ENCODE results near the gene CREBBP.

Gene CREBBP

DNA sequence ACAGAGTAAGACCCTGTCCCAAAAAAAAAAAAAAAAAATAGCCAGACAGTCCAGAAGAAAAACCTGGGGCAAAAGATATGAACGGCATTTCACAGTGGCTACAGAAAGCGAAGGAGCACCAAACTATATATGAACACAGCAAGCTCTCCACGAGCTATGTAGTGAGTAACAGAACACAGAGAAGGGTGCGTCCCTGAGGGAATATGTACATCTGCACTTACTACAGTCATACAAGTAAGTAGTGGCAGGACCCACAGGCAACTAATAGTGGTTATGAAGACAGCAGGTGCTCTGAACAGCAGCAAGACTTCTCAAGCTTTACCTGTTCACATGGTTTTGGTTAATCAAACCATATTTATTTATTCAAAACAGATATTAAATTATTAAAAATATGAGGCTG lies 179.0 kb downstream of the CREBBP start:
- Histone ChIP-seq H3K79me2 (peaks cover under 1% of the 10 kb centered on the region), H2AFZ (no peak overlapping the region), H3K36me3 (ENCODE audit: control insufficient read depth, insufficient read depth, low read length) (no peaks in the 10 kb centered on the region), H3K4me3 (ENCODE audit: low read depth, low read length) (no peak overlapping the region), H3K9ac (no peak overlapping the region), H3K4me1 (peaks cover 5% of the 10 kb centered on the region), H3K9me3 (ENCODE audit: control insufficient read depth, low read length) (no peaks in the 10 kb centered on the region), H3K27ac (no peak overlapping the region), H3K4me2 (ENCODE audit: low read length) (no peak overlapping the region), H3K27me3 (ENCODE audit: control insufficient read depth, insufficient read depth, low read length) (no peaks in the 10 kb centered on the region)
- TF ChIP-seq, protein P1, sequence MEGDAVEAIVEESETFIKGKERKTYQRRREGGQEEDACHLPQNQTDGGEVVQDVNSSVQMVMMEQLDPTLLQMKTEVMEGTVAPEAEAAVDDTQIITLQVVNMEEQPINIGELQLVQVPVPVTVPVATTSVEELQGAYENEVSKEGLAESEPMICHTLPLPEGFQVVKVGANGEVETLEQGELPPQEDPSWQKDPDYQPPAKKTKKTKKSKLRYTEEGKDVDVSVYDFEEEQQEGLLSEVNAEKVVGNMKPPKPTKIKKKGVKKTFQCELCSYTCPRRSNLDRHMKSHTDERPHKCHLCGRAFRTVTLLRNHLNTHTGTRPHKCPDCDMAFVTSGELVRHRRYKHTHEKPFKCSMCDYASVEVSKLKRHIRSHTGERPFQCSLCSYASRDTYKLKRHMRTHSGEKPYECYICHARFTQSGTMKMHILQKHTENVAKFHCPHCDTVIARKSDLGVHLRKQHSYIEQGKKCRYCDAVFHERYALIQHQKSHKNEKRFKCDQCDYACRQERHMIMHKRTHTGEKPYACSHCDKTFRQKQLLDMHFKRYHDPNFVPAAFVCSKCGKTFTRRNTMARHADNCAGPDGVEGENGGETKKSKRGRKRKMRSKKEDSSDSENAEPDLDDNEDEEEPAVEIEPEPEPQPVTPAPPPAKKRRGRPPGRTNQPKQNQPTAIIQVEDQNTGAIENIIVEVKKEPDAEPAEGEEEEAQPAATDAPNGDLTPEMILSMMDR (IDR thresholded peaks at IDR 0.05), result no peak

DNA sequence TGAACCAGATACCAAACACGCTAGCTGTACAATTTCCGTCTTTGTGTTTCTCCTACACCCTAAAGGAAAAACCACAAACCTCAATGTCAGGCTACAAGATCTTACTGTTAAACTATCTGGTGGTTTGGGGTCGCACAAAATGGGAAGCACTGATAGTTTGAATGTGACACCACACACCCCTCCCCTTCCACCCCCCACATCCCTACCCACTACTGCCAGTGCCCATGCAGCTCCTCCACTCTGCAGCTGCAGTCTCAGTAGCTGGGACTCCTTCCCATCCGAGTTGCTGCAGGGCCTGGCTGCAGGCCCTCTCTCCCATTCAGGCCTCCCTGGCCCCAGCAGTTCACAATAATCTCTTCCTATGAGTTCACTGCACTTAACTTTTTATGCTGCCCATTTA lies 181.6 kb downstream of the CREBBP start:
- TF ChIP-seq, protein P1 (IDR thresholded peaks at IDR 0.05), result no peak
- no peak overlapping the region for H3K27ac ChIP-seq

DNA sequence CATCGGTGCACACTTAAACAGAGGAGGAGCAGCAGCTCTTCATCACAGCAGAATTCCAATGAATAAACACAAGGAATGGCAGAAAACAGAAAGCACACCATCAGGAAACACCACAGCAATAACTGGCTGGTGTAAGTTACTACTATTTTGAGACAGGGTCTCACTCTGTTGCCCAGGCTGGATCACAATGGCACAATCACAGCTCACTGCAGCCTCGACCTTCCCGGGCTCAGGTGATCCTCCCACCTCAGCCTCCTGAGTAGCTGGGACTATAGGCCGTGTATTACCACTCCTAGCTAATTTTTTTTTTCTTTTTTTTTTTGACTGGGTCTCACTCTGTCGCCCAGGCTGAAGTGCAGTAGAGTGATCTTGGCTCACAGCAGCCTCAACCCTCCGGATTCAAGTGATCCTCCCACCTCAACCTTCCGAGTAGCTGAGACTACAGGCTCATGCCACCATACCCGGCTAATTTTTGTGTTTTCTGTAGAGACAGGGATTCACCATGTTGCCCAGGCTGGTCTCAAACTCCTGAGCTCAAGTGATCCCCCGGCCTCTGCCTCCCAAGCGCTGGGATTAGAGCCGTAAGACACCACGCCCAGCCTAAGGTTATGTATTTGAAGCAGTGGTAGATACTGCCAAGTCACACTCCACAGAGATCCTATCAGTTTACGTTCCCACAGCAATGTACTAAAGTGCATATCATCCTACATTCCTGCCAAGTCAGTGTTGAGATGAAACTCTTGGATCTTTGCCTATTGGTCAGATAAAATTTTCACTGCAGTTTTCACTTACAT lies 183.9 kb downstream of the CREBBP start:
- Histone ChIP-seq H3K36me3 (ENCODE audit: control insufficient read depth, insufficient read depth, low read length) (no peaks in the 10 kb centered on the region), H3K9me3 (ENCODE audit: control insufficient read depth, low read length) (no peaks in the 10 kb centered on the region), H3K27ac (no peak overlapping the region), H2AFZ (no peak overlapping the region), H3K79me2 (peaks cover 2% of the 10 kb centered on the region), H3K9ac (no peak overlapping the region), H3K4me3 (ENCODE audit: low read depth, low read length) (no peak overlapping the region), H3K4me2 (ENCODE audit: low read length) (no peak overlapping the region), H3K27me3 (ENCODE audit: control insufficient read depth, insufficient read depth, low read length) (no peaks in the 10 kb centered on the region), H3K4me1 (peaks cover 5% of the 10 kb centered on the region)
- TF ChIP-seq, protein P1 (IDR thresholded peaks at IDR 0.05), result no peak

More for the DNA sequence above, 181.6 kb downstream of the CREBBP start:
- H3K9me3 ChIP-seq (ENCODE audit: control insufficient read depth, low read length), result no peaks in the 10 kb centered on the region
- no peak overlapping the region for H3K9ac ChIP-seq
- no peak overlapping the region for H3K4me3 ChIP-seq (ENCODE audit: low read depth, low read length)
- no peak overlapping the region for H3K4me2 ChIP-seq (ENCODE audit: low read length)
- no peaks in the 10 kb centered on the region for H3K27me3 ChIP-seq (ENCODE audit: control insufficient read depth, insufficient read depth, low read length)
- H3K36me3 ChIP-seq (ENCODE audit: control insufficient read depth, insufficient read depth, low read length), result no peaks in the 10 kb centered on the region
- H3K4me1 ChIP-seq, result peaks cover 5% of the 10 kb centered on the region
- peaks cover 2% of the 10 kb centered on the region for H3K79me2 ChIP-seq
- H2AFZ ChIP-seq, result no peak overlapping the region

DNA sequence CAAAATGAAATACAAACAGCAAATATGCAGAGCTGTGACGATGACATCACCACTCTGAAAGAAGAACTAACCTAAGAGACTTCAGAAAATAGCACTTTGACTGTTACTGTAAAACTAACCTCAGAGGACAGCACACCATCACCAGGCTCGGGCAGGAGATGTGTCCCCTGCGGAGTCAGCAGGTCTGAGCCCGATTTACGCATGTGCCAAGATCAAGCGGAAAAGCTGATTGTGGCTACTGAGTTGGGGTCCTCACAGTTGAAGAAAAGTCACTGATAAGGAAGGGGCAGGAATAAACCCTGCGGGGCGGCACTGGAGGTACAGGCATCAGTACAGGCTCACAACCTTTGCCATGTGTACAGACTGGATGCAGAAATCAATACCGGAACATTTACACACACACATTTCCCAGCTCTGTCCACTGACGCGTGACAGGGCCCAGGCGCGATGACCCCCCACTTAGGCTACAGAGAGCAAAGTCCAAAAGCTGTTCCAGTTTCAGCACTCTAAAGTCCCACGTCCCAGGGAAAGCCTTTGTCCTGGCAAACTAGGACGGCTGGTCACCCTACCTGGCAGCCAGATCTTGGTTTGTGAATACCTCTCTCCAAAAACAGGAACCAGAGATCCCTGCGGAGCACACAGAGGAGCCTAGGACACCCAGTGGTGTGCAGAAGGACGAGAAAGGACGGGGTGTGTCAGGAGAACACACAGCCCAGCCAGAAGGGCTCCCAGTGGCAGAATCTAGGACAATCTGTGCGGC lies 184.7 kb downstream of the CREBBP start:
- no peak overlapping the region for H2AFZ ChIP-seq
- H3K9me3 ChIP-seq (ENCODE audit: control insufficient read depth, low read length), result no peaks in the 10 kb centered on the region
- peaks cover 6% of the 10 kb centered on the region for H3K4me1 ChIP-seq
- no peaks in the 10 kb centered on the region for H3K27me3 ChIP-seq (ENCODE audit: control insufficient read depth, insufficient read depth, low read length)
- no peak overlapping the region for H3K4me3 ChIP-seq (ENCODE audit: low read depth, low read length)
- H3K36me3 ChIP-seq (ENCODE audit: control insufficient read depth, insufficient read depth, low read length), result no peaks in the 10 kb centered on the region
- H3K4me2 ChIP-seq (ENCODE audit: low read length), result no peak overlapping the region
- TF ChIP-seq, protein P1 (IDR thresholded peaks at IDR 0.05), result no peak
- no peak overlapping the region for H3K27ac ChIP-seq
- H3K9ac ChIP-seq, result no peak overlapping the region
- H3K79me2 ChIP-seq, result peaks cover 2% of the 10 kb centered on the region
